Activated naive CD8-positive, alpha-beta T cell treated with anti-CD3 and anti-CD28 coated beads, Interleukin-2, amount 10 ng/mL, durations not matched to agents 7 days and 5 days (primary cell): ENCODE results near the gene ANKRD16. TPM values are rescaled to one million over a fixed set of nuclear protein-coding genes. Genes with fewer than 3 reads are reported as not detected.
"Not testable (repeated sequence)": the region's sequence is repeated elsewhere in the genome, so short reads cannot be mapped to it uniquely, and the experiment has no call there.

Experiments
- ATAC-seq: fragments of 150-1000 bp; cut with Tn5 transposase; one replicate; pipeline ENCODE4 v1.10.0; 2021; ENCODE audit warnings: low read depth, moderate library complexity
- POLR2A ChIA-PET: fragments of 350-600 bp; sonication (Branson Sonifier 250); formaldehyde crosslinking; loops from one replicate; lab custom pipeline; 2021; ENCODE audit warnings: antibody characterized with exemption; lab: Charles Lee
- DNase-seq: peaks from one replicate; pipeline ENCODE4 v3.0.0; 2021
- H3K27ac Mint-ChIP-seq: one replicate; pipeline ENCODE4 v1.8.0; 2022; ENCODE audit warnings: mild to moderate bottlenecking, mixed read lengths
- H3K27me3 Mint-ChIP-seq: one replicate; pipeline ENCODE4 v1.8.0; 2022; ENCODE audit warnings: mild to moderate bottlenecking, moderate library complexity, mixed read lengths
- H3K36me3 Mint-ChIP-seq: one replicate; pipeline ENCODE4 v1.8.0; 2021; ENCODE audit warnings: mild to moderate bottlenecking, mixed read lengths
- H3K4me1 Mint-ChIP-seq: one replicate; pipeline ENCODE4 v1.8.0; 2021; ENCODE audit warnings: mixed read lengths
- H3K4me3 Mint-ChIP-seq: one replicate; pipeline ENCODE4 v1.8.0; 2022; ENCODE audit warnings: mild to moderate bottlenecking, moderate library complexity, mixed read lengths
- H3K9me3 Mint-ChIP-seq: one replicate; pipeline ENCODE4 v1.8.0; 2021; ENCODE audit warnings: mixed read lengths
- total RNA-seq, 2 experiments: library from RNA; stranded (reverse); gene quantifications; one replicate each; pipeline ENCODE4 v1.2.3, GENCODE V29; 2021

The ANKRD16 gene
- total RNA-seq, 2 experiments from 2014 or later = 6.2 to 6.3 TPM

GRCh38 chr10:5835446-5836095 is 54.1 kb downstream of the ANKRD16 start:
- Mint-ChIP-seq H3K36me3 (no peaks in the 10 kb centered on the region), H3K4me1 (no peaks in the 10 kb centered on the region), H3K9me3 (no peaks in the 10 kb centered on the region), H3K27me3 (peaks cover 9% of the 10 kb centered on the region), H3K27ac (no peak overlapping the region), H3K4me3 (no peak overlapping the region)
- peak; percentile 11 for DNase-seq
- POLR2A ChIA-PET = no interaction called here
- ATAC-seq = no peak

- Mint-ChIP-seq H3K27ac (no peak overlapping the region), H3K36me3 (no peaks in the 10 kb centered on the region), H3K9me3 (no peaks in the 10 kb centered on the region), H3K4me1 (no peaks in the 10 kb centered on the region), H3K27me3 (peaks cover 9% of the 10 kb centered on the region), H3K4me3 (no peak overlapping the region)
- POLR2A ChIA-PET = no interaction called here
- no peak for DNase-seq
- no peak for ATAC-seq
Observed at GRCh38 chr10:5833814-5834213, 55.9 kb downstream of the ANKRD16 start.

GRCh38 chr10:5832946-5833345 is 56.7 kb downstream of the ANKRD16 start:
- Mint-ChIP-seq H3K4me3 (no peak overlapping the region), H3K27ac (no peak overlapping the region), H3K4me1 (no peaks in the 10 kb centered on the region), H3K27me3 (peaks cover 5% of the 10 kb centered on the region), H3K36me3 (no peaks in the 10 kb centered on the region), H3K9me3 (no peaks in the 10 kb centered on the region)
- POLR2A ChIA-PET = no interaction called here
- ATAC-seq = no peak
- DNase-seq = no peak

- Mint-ChIP-seq H3K36me3 (no peaks in the 10 kb centered on the region), H3K27ac (no peak overlapping the region), H3K27me3 (peaks cover 5% of the 10 kb centered on the region), H3K4me1 (no peaks in the 10 kb centered on the region), H3K9me3 (no peaks in the 10 kb centered on the region), H3K4me3 (no peak overlapping the region)
- no peak for DNase-seq
- POLR2A ChIA-PET = no interaction called here
- ATAC-seq = no peak
Observed at GRCh38 chr10:5831446-5831782, 58.3 kb downstream of the ANKRD16 start.

GRCh38 chr10:5830629-5831445 is 58.9 kb downstream of the ANKRD16 start:
- POLR2A ChIA-PET = no interaction called here
- ATAC-seq (no peak), DNase-seq (no peak)
- Mint-ChIP-seq H3K27me3 (peaks cover 6% of the 10 kb centered on the region), H3K36me3 (no peaks in the 10 kb centered on the region), H3K4me1 (no peaks in the 10 kb centered on the region), H3K4me3 (no peak overlapping the region), H3K27ac (no peak overlapping the region), H3K9me3 (no peaks in the 10 kb centered on the region)

GRCh38 chr10:5829267-5829666 is 60.4 kb downstream of the ANKRD16 start:
- Mint-ChIP-seq H3K4me1 (no peaks in the 10 kb centered on the region), H3K36me3 (no peaks in the 10 kb centered on the region), H3K4me3 (no peak overlapping the region), H3K27me3 (peaks cover 3% of the 10 kb centered on the region), H3K9me3 (no peaks in the 10 kb centered on the region), H3K27ac (no peak overlapping the region)
- no peak for DNase-seq
- POLR2A ChIA-PET = no interaction called here
- ATAC-seq = no peak

- H3K27me3 Mint-ChIP-seq = peaks cover 3% of the 10 kb centered on the region
- H3K9me3 Mint-ChIP-seq = no peaks in the 10 kb centered on the region
- H3K27ac Mint-ChIP-seq = no peak overlapping the region
- ATAC-seq (no peak), DNase-seq (no peak)
- H3K36me3 Mint-ChIP-seq = no peaks in the 10 kb centered on the region
- POLR2A ChIA-PET = no interaction called here
- no peaks in the 10 kb centered on the region for H3K4me1 Mint-ChIP-seq
- no peak overlapping the region for H3K4me3 Mint-ChIP-seq
Observed at GRCh38 chr10:5828725-5829124, 61.0 kb downstream of the ANKRD16 start.

- no peaks in the 10 kb centered on the region for H3K36me3 Mint-ChIP-seq
- H3K4me3 Mint-ChIP-seq = no peak overlapping the region
- no peak for DNase-seq
- H3K27ac Mint-ChIP-seq = no peak overlapping the region
- H3K9me3 Mint-ChIP-seq = no peaks in the 10 kb centered on the region
- POLR2A ChIA-PET = no interaction called here
- H3K27me3 Mint-ChIP-seq = peaks cover 3% of the 10 kb centered on the region
- ATAC-seq = no peak
- no peaks in the 10 kb centered on the region for H3K4me1 Mint-ChIP-seq
Observed at GRCh38 chr10:5827841-5828240, 61.9 kb downstream of the ANKRD16 start.

- H3K9me3 Mint-ChIP-seq, H3K36me3 Mint-ChIP-seq, H3K27me3 Mint-ChIP-seq, ATAC-seq, DNase-seq, H3K4me1 Mint-ChIP-seq, POLR2A ChIA-PET, H3K27ac Mint-ChIP-seq, H3K4me3 Mint-ChIP-seq: not testable (repeated sequence)
Observed at GRCh38 chr10:5826511-5826910, 63.2 kb downstream of the ANKRD16 start.

- no peak for ATAC-seq
- peaks cover 3% of the 10 kb centered on the region for H3K36me3 Mint-ChIP-seq
- H3K4me3 Mint-ChIP-seq = no peak overlapping the region
- POLR2A ChIA-PET = no interaction called here
- H3K27ac Mint-ChIP-seq = no peak overlapping the region
- no peak for DNase-seq
- H3K27me3 Mint-ChIP-seq = no peaks in the 10 kb centered on the region
- H3K4me1 Mint-ChIP-seq = peaks cover 31% of the 10 kb centered on the region
- no peaks in the 10 kb centered on the region for H3K9me3 Mint-ChIP-seq
Observed at GRCh38 chr10:5818894-5819293, 70.8 kb downstream of the ANKRD16 start.

GRCh38 chr10:5818048-5818331 is 71.7 kb downstream of the ANKRD16 start:
- peaks cover 3% of the 10 kb centered on the region for H3K36me3 Mint-ChIP-seq
- no peak for DNase-seq
- no peak for ATAC-seq
- peak overlapping the region; percentile 83 for H3K27ac Mint-ChIP-seq
- no peak overlapping the region for H3K4me3 Mint-ChIP-seq
- no peaks in the 10 kb centered on the region for H3K27me3 Mint-ChIP-seq
- POLR2A ChIA-PET = no interaction called here
- H3K9me3 Mint-ChIP-seq = no peaks in the 10 kb centered on the region
- H3K4me1 Mint-ChIP-seq = peaks cover 31% of the 10 kb centered on the region

GRCh38 chr10:5817322-5818047 is 72.2 kb downstream of the ANKRD16 start:
- peaks cover 31% of the 10 kb centered on the region for H3K4me1 Mint-ChIP-seq
- ATAC-seq = no peak
- peaks cover 3% of the 10 kb centered on the region for H3K36me3 Mint-ChIP-seq
- no peak for DNase-seq
- H3K9me3 Mint-ChIP-seq = no peaks in the 10 kb centered on the region
- peak overlapping the region; percentile 83 for H3K27ac Mint-ChIP-seq
- no peaks in the 10 kb centered on the region for H3K27me3 Mint-ChIP-seq
- POLR2A ChIA-PET = interaction anchor here (0.7 kb wide), 1 partner anchor 29 kb away, joined by 10 read pairs; no protein-coding TSS in a partner anchor
- H3K4me3 Mint-ChIP-seq = peak overlapping the region; percentile 59

GRCh38 chr10:5816170-5816569 is 73.5 kb downstream of the ANKRD16 start:
- peaks cover 35% of the 10 kb centered on the region for H3K4me1 Mint-ChIP-seq
- peaks cover 4% of the 10 kb centered on the region for H3K36me3 Mint-ChIP-seq
- DNase-seq = no peak
- no peak for ATAC-seq
- H3K9me3 Mint-ChIP-seq = no peaks in the 10 kb centered on the region
- POLR2A ChIA-PET = no interaction called here
- H3K27me3 Mint-ChIP-seq = no peaks in the 10 kb centered on the region
- H3K4me3 Mint-ChIP-seq = no peak overlapping the region
- peak overlapping the region; percentile 14 for H3K27ac Mint-ChIP-seq
